HG03521 (cell line): ENCODE measurements around the gene UBAP2L.
"Not testable (repeated sequence)": the region's sequence is repeated elsewhere in the genome, so short reads cannot be mapped to it uniquely, and the experiment has no call there.

Experiments used
- ATAC-seq: cut with Tn5 transposase; IDR thresholded peaks from one replicate; pipeline ENCODE4 v1.9.1; 2021; ENCODE audit warnings: mild to moderate bottlenecking, moderate library complexity; ENCODE audit not compliant: unreplicated experiment

Gene UBAP2L

DNA sequence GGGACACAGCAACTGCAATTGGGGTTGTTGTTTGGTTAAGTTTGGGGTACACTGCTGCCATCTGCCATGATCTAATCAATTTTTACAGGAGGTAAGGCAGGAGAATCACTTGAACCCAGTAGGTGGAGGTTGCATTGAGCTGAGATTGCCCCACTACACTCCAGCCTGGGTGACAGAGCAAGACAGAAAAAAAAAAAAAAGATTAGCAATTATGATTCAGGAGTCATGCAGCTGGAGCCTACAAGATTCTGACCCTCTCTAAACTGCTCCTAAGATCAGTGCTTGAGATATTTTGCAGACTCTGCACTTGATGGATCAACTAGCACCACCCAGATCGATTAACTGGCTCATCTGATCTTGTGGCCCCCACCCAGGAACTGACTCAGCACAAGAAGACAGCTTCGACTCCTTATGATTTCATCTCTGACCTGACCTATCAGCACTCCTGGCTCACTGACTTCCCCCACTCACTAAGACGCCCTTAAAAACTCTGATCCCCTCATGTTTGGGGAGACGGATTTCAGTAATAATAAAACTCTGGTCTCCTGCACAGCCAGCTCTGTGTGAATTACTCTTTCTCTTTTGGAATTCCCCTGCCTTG lies 87.0 kb downstream of the UBAP2L start:
- not testable (repeated sequence) for ATAC-seq

DNA sequence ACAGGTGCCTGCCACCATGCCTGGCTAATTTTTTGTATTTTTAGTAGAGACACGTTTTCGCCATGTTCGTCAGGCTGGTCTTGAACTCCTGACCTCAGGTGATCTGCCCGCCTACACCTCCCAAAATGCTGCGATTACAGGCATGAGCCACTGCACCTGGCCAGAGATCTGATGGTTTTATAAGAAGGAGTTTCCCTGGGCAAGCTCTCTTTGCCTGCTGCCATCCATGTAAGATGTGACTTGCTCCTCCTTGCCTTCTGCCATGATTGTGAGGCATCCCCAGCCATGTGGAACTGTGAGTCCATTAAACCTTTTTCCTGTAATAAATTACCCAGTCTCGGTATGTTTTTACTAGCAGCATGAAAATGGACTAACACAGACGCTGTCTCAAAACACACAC lies 88.4 kb downstream of the UBAP2L start:
- not testable (repeated sequence) for ATAC-seq

GRCh38 chr1:154312229-154313065 lies 91.7 kb downstream of the UBAP2L start:
- ATAC-seq = not testable (repeated sequence)

DNA sequence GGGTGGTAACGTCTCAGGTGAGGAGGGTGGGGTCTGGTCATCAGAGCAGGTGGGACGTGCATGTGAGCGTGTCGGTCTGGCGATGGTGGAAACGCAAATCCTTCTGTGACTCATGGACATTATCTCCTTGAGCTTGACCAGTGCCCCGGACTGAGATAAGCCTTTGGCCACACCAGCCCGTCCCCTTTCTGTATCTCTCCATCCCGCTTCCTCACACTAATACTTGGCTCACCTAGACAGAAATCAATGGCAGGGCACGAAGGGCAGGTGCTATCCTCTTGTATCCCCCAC lies 92.3 kb downstream of the UBAP2L start:
- ATAC-seq = no peak

GRCh38 chr1:154314226-154314625 lies 93.5 kb downstream of the UBAP2L start:
- ATAC-seq = not testable (repeated sequence)

DNA sequence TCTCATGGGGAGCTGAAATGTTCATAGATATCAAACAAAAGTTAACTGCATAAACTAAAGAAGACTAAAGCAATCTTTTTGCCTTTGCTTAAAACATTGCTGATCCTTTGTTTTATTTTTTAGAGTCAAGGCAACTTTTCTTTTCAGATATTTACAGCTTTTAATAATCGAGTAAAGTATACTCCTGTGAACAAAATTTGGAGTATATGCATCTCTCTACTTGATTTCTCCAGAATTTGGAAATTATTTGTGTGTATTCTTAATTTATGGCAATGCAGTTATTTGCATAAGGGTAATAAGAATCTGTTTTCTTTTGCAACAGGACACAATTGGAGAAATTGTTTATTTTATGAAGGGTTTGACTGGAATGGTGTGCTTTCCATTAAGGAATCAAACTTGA lies 95.9 kb downstream of the UBAP2L start:
- ATAC-seq = no peak

- ATAC-seq = no peak
Measured at GRCh38 chr1:154318386-154318785, 97.6 kb downstream of the UBAP2L start.
